Neural cell (in vitro differentiated cells): Measurements from ENCODE around the gene TCF20. TPM values are rescaled to one million over a fixed set of nuclear protein-coding genes. Genes with fewer than 3 reads are reported as not detected.

Experiments
- H2AFZ ChIP-seq: fragments of 200-600, 300-800 bp; sonication (generic), shearing (Covaris generic); 2 replicates; pipeline ENCODE4 v1.6.0; 2014; ENCODE audit warnings: low read depth, mild to moderate bottlenecking, antibody characterized with exemption, low read length, moderate library complexity
- H3F3A ChIP-seq: fragments of 200-600 bp; shearing (Covaris generic); 2 replicates; pipeline ENCODE4 v1.6.1; 2016; ENCODE audit warnings: mild to moderate bottlenecking, moderate library complexity, mixed read lengths, antibody characterized with exemption, low read length; ENCODE audit not compliant: insufficient read depth, poor library complexity, severe bottlenecking
- H3K27ac ChIP-seq: fragments of 200-600, 300-800 bp; sonication (generic), shearing (Covaris generic); 2 replicates; pipeline ENCODE4 v1.5.1; 2014; ENCODE audit warnings: mild to moderate bottlenecking, low read length, moderate library complexity
- H3K27me3 ChIP-seq: fragments of 300-800, 200-600 bp; sonication (generic), shearing (Covaris generic); 2 replicates; pipeline ENCODE4 v1.6.0; 2014; ENCODE audit warnings: mild to moderate bottlenecking, low read depth, low read length, moderate library complexity; ENCODE audit not compliant: insufficient read depth
- H3K36me3 ChIP-seq: fragments of 300-800, 200-600 bp; sonication (generic), shearing (Covaris generic); 2 replicates; pipeline ENCODE4 v1.5.1; 2014; ENCODE audit warnings: mild to moderate bottlenecking, antibody characterized with exemption, low read length, moderate library complexity; ENCODE audit not compliant: insufficient read depth
- H3K4me2 ChIP-seq: fragments of 300-800, 200-600 bp; sonication (generic), shearing (Covaris generic); 2 replicates; pipeline ENCODE4 v1.6.0; 2014; ENCODE audit warnings: mild to moderate bottlenecking, low read length
- H3K4me3 ChIP-seq: fragments of 300-800, 200-600 bp; sonication (generic), shearing (Covaris generic); 2 replicates; pipeline ENCODE4 v1.5.1; 2014; ENCODE audit warnings: mild to moderate bottlenecking, low read length, moderate library complexity
- H3K79me2 ChIP-seq: fragments of 200-600 bp; shearing (Covaris generic); replicated peaks from 2 replicates; pipeline ENCODE4 v1.6.0; 2014; ENCODE audit warnings: mild to moderate bottlenecking, low read length, moderate library complexity; ENCODE audit not compliant: insufficient read depth
- H3K9ac ChIP-seq: fragments of 300-800, 200-600 bp; sonication (generic), shearing (Covaris generic); 2 replicates; pipeline ENCODE4 v1.6.1; 2016; ENCODE audit warnings: mild to moderate bottlenecking, low read length, mixed read lengths
- H3K9me2 ChIP-seq: fragments of 200-600 bp; shearing (Covaris generic); 2 replicates; pipeline ENCODE4 v1.6.1; 2016; ENCODE audit warnings: mild to moderate bottlenecking, low read length, mixed read lengths; ENCODE audit not compliant: insufficient read depth
- H3K9me3 ChIP-seq: fragments of 200-600, 300-800 bp; sonication (generic), shearing (Covaris generic); 2 replicates; pipeline ENCODE4 v1.6.1; 2016; ENCODE audit warnings: mild to moderate bottlenecking, mixed run types, low read length, moderate library complexity, mixed read lengths
- H4K20me1 ChIP-seq: fragments of 200-600 bp; shearing (Covaris generic); 2 replicates; pipeline ENCODE4 v1.6.1; 2016; ENCODE audit warnings: mild to moderate bottlenecking, mixed run types; ENCODE audit not compliant: insufficient read depth
- EP300 ChIP-seq: fragments of 450-650 bp; conservative IDR thresholded peaks from 2 replicates; pipeline ENCODE4 v1.6.1; 2014; ENCODE audit warnings: antibody characterized with exemption, mild to moderate bottlenecking, moderate library complexity; ENCODE audit not compliant: poor library complexity, severe bottlenecking
- EZH2 ChIP-seq: fragments of 200-600, 300-800 bp; shearing (Covaris generic), sonication (generic); IDR thresholded peaks from 2 replicates; pipeline ENCODE4 v1.6.1; 2014; ENCODE audit warnings: antibody characterized with exemption, low read length, borderline replicate concordance, mild to moderate bottlenecking; ENCODE audit not compliant: insufficient read depth, poor library complexity, severe bottlenecking
- MXI1 ChIP-seq: fragments of 450-650 bp; conservative IDR thresholded peaks from 2 replicates; pipeline ENCODE4 v1.6.1; 2014; ENCODE audit warnings: antibody characterized with exemption, mild to moderate bottlenecking; ENCODE audit not compliant: poor library complexity, severe bottlenecking
- POLR2AphosphoS5 ChIP-seq: IDR thresholded peaks from 2 replicates; pipeline ENCODE4 v1.6.1; 2012
- RAD21 ChIP-seq: fragments of 450-650 bp; conservative IDR thresholded peaks from 2 replicates; pipeline ENCODE4 v1.6.1; 2014; ENCODE audit warnings: antibody characterized with exemption, mild to moderate bottlenecking, moderate library complexity
- SMC3 ChIP-seq: fragments of 450-650 bp; conservative IDR thresholded peaks from 2 replicates; pipeline ENCODE4 v1.6.1; 2014; ENCODE audit warnings: antibody characterized with exemption, mild to moderate bottlenecking, moderate library complexity; ENCODE audit not compliant: poor library complexity
- TAF1 ChIP-seq: IDR thresholded peaks from 2 replicates; pipeline ENCODE4 v1.6.1; 2012; ENCODE audit warnings: low read depth
- polyA plus RNA-seq: library from polyadenylated mRNA; depleted of rRNA; stranded (reverse); fragments of >200 nt; gene quantifications from 2 replicates; pipeline ENCODE4 v1.2.3, GENCODE V29; 2014
- TF ChIP-seq, protein P1 (sequence below): IDR thresholded peaks from 2 replicates; pipeline ENCODE4 v1.6.1; 2012; ENCODE audit warnings: borderline replicate concordance
- TF ChIP-seq, protein P2 (sequence below): fragments of 450-650 bp; IDR thresholded peaks from 2 replicates; pipeline ENCODE4 v1.5.1; 2014; ENCODE audit warnings: antibody characterized with exemption, mild to moderate bottlenecking, moderate library complexity; ENCODE audit not compliant: poor library complexity, severe bottlenecking

TCF20 gene
- polyA plus RNA-seq, 1 donor from 2014 or later = 21.9 TPM

GRCh38 chr22:42263944-42264343 is 6.5 kb downstream of the TCF20 start:
- H2AFZ ChIP-seq = no peak overlapping the region
- no peak overlapping the region for H3K4me2 ChIP-seq
- H3K9me3 ChIP-seq = no peaks in the 10 kb centered on the region
- no peak overlapping the region for H3K27ac ChIP-seq
- H3F3A ChIP-seq = no peaks in the 10 kb centered on the region
- peaks cover 39% of the 10 kb centered on the region for H4K20me1 ChIP-seq
- H3K9me2 ChIP-seq = no peaks in the 10 kb centered on the region
- no peak overlapping the region for H3K9ac ChIP-seq
- no peak for TF ChIP-seq MXI1
- no peak for TF ChIP-seq EZH2
- no peak for TF ChIP-seq EP300
- TF ChIP-seq, protein P1, sequence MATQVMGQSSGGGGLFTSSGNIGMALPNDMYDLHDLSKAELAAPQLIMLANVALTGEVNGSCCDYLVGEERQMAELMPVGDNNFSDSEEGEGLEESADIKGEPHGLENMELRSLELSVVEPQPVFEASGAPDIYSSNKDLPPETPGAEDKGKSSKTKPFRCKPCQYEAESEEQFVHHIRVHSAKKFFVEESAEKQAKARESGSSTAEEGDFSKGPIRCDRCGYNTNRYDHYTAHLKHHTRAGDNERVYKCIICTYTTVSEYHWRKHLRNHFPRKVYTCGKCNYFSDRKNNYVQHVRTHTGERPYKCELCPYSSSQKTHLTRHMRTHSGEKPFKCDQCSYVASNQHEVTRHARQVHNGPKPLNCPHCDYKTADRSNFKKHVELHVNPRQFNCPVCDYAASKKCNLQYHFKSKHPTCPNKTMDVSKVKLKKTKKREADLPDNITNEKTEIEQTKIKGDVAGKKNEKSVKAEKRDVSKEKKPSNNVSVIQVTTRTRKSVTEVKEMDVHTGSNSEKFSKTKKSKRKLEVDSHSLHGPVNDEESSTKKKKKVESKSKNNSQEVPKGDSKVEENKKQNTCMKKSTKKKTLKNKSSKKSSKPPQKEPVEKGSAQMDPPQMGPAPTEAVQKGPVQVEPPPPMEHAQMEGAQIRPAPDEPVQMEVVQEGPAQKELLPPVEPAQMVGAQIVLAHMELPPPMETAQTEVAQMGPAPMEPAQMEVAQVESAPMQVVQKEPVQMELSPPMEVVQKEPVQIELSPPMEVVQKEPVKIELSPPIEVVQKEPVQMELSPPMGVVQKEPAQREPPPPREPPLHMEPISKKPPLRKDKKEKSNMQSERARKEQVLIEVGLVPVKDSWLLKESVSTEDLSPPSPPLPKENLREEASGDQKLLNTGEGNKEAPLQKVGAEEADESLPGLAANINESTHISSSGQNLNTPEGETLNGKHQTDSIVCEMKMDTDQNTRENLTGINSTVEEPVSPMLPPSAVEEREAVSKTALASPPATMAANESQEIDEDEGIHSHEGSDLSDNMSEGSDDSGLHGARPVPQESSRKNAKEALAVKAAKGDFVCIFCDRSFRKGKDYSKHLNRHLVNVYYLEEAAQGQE = no peak
- TF ChIP-seq, protein P2, sequence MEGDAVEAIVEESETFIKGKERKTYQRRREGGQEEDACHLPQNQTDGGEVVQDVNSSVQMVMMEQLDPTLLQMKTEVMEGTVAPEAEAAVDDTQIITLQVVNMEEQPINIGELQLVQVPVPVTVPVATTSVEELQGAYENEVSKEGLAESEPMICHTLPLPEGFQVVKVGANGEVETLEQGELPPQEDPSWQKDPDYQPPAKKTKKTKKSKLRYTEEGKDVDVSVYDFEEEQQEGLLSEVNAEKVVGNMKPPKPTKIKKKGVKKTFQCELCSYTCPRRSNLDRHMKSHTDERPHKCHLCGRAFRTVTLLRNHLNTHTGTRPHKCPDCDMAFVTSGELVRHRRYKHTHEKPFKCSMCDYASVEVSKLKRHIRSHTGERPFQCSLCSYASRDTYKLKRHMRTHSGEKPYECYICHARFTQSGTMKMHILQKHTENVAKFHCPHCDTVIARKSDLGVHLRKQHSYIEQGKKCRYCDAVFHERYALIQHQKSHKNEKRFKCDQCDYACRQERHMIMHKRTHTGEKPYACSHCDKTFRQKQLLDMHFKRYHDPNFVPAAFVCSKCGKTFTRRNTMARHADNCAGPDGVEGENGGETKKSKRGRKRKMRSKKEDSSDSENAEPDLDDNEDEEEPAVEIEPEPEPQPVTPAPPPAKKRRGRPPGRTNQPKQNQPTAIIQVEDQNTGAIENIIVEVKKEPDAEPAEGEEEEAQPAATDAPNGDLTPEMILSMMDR = no peak
- no peak for TF ChIP-seq POLR2AphosphoS5
- no peak for TF ChIP-seq RAD21
- no peak for TF ChIP-seq TAF1
- no peak for TF ChIP-seq SMC3
- H3K4me3 ChIP-seq = no peak overlapping the region
- H3K36me3 ChIP-seq = no peaks in the 10 kb centered on the region
- no peaks in the 10 kb centered on the region for H3K27me3 ChIP-seq
- H3K79me2 ChIP-seq = peaks cover 87% of the 10 kb centered on the region

DNA sequence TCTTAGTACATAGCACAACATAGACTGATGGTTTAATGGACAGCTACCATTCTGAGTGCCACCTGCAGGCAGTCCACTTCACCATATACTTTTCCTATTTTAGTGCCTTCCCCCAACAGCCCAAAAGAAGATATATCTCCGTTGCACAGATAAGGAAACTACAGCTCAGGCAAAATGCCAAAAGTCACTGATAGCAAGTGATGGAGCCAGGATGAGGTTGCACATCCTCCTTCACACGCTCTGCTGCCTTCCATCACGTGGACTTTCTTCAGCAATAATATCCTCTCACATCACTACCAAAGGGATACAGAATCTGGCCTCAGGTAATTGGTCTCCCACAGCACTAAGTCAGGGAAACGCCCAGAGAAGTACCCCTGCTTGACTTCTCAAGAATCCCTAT is 7.5 kb downstream of the TCF20 start:
- H3K9me3 ChIP-seq = no peaks in the 10 kb centered on the region
- no peak overlapping the region for H3K4me3 ChIP-seq
- H3K27ac ChIP-seq = no peak overlapping the region
- TF ChIP-seq, protein P2 = no peak
- no peak for TF ChIP-seq EP300
- no peak for TF ChIP-seq TAF1
- TF ChIP-seq MXI1 = no peak
- no peak for TF ChIP-seq POLR2AphosphoS5
- TF ChIP-seq, protein P1 = no peak
- no peak for TF ChIP-seq EZH2
- no peak for TF ChIP-seq RAD21
- no peak for TF ChIP-seq SMC3
- H3K79me2 ChIP-seq = peaks cover 87% of the 10 kb centered on the region
- H3K4me2 ChIP-seq = no peak overlapping the region
- no peak overlapping the region for H3K9ac ChIP-seq
- no peaks in the 10 kb centered on the region for H3K9me2 ChIP-seq
- H3F3A ChIP-seq = no peaks in the 10 kb centered on the region
- peaks cover 38% of the 10 kb centered on the region for H4K20me1 ChIP-seq
- no peaks in the 10 kb centered on the region for H3K27me3 ChIP-seq
- H3K36me3 ChIP-seq = no peaks in the 10 kb centered on the region
- no peak overlapping the region for H2AFZ ChIP-seq
